Measurements from ENCODE around the gene EIF5AL1. TPM values are rescaled to one million over a fixed set of nuclear protein-coding genes. Genes with fewer than 3 reads are reported as not detected.

Gene EIF5AL1
- total and polyA plus RNA-seq, 2 donors (not counting 1 experiment from before 2014, with no cell fraction given): 0.33 to 2.0 TPM

- Histone ChIP-seq H4K20me1 (ENCODE audit: control insufficient read depth, extremely low read depth, insufficient read depth, low read length) (no peaks in the 10 kb centered on the region), H3K4me1 (ENCODE audit: control insufficient read depth, extremely low read depth, insufficient read depth, low read length) (no peaks in the 10 kb centered on the region), H2AFZ (ENCODE audit: low read length) (no peak overlapping the region), H3K27me3 (ENCODE audit: control insufficient read depth, insufficient read depth, low read length) (no peaks in the 10 kb centered on the region), H3K9ac (ENCODE audit: insufficient read depth, low read length) (no peak overlapping the region), H3K27ac (ENCODE audit: insufficient read depth, low read length) (no peak overlapping the region), H3K36me3 (ENCODE audit: control insufficient read depth, insufficient read depth, low read length) (no peaks in the 10 kb centered on the region), H3K9me3 (ENCODE audit: control insufficient read depth, insufficient read depth, low read depth, low read length) (no peaks in the 10 kb centered on the region), H3K4me3 (replicated peaks in 1 of 4; ENCODE audit: control extremely low read depth in 1 of 4, insufficient read depth in 1 of 4, low read depth in 3 of 4, low read length in 4 of 4) (no peak overlapping the region), H3K79me2 (ENCODE audit: control insufficient read depth, insufficient read depth, low read length) (no peaks in the 10 kb centered on the region), H3K4me2 (ENCODE audit: extremely low read depth, insufficient read depth, low read length) (no peak overlapping the region)
- TF ChIP-seq CTCF (conservative IDR thresholded peaks at IDR 0.05 in 1 of 2, IDR thresholded peaks at IDR 0.05 in 1 of 2; ENCODE audit: low read depth in 1 of 2, low read length in 2 of 2): no peak
- TF ChIP-seq EZH2 (IDR thresholded peaks at IDR 0.05; ENCODE audit: low read length, missing control alignments): no peak
- DNase-seq (ENCODE audit: low read depth in 2 of 2): no peak
Observed at GRCh38 chr10:79476645-79477044, 35.7 kb upstream of the EIF5AL1 start.

- Histone ChIP-seq H3K9me3 (ENCODE audit: control insufficient read depth, insufficient read depth, low read depth, low read length) (no peaks in the 10 kb centered on the region), H3K4me1 (ENCODE audit: control insufficient read depth, extremely low read depth, insufficient read depth, low read length) (no peaks in the 10 kb centered on the region), H3K4me3 (replicated peaks in 1 of 4; ENCODE audit: control extremely low read depth in 1 of 4, insufficient read depth in 1 of 4, low read depth in 3 of 4, low read length in 4 of 4) (no peak overlapping the region), H3K27me3 (ENCODE audit: control insufficient read depth, insufficient read depth, low read length) (no peaks in the 10 kb centered on the region), H3K27ac (ENCODE audit: insufficient read depth, low read length) (no peak overlapping the region), H3K79me2 (ENCODE audit: control insufficient read depth, insufficient read depth, low read length) (no peaks in the 10 kb centered on the region), H4K20me1 (ENCODE audit: control insufficient read depth, extremely low read depth, insufficient read depth, low read length) (no peaks in the 10 kb centered on the region), H3K9ac (ENCODE audit: insufficient read depth, low read length) (no peak overlapping the region), H3K4me2 (ENCODE audit: extremely low read depth, insufficient read depth, low read length) (no peak overlapping the region), H3K36me3 (ENCODE audit: control insufficient read depth, insufficient read depth, low read length) (no peaks in the 10 kb centered on the region), H2AFZ (ENCODE audit: low read length) (no peak overlapping the region)
- TF ChIP-seq EZH2 (IDR thresholded peaks at IDR 0.05; ENCODE audit: low read length, missing control alignments) (no peak), CTCF (conservative IDR thresholded peaks at IDR 0.05 in 1 of 2, IDR thresholded peaks at IDR 0.05 in 1 of 2; ENCODE audit: low read depth in 1 of 2, low read length in 2 of 2) (no peak)
- no peak for DNase-seq (ENCODE audit: low read depth in 2 of 2)
Observed at GRCh38 chr10:79477456-79477855, 34.9 kb upstream of the EIF5AL1 start.

- TF ChIP-seq EZH2 (IDR thresholded peaks at IDR 0.05; ENCODE audit: low read length, missing control alignments): no peak
- TF ChIP-seq CTCF (conservative IDR thresholded peaks at IDR 0.05 in 1 of 2, IDR thresholded peaks at IDR 0.05 in 1 of 2; ENCODE audit: low read depth in 1 of 2, low read length in 2 of 2): no peak
- H3K9ac ChIP-seq (ENCODE audit: insufficient read depth, low read length): no peak overlapping the region
- H3K9me3 ChIP-seq (ENCODE audit: control insufficient read depth, insufficient read depth, low read depth, low read length): no peaks in the 10 kb centered on the region
- no peak overlapping the region for H3K4me3 ChIP-seq (replicated peaks in 1 of 4; ENCODE audit: control extremely low read depth in 1 of 4, insufficient read depth in 1 of 4, low read depth in 3 of 4, low read length in 4 of 4)
- peak in 1 of 2 donors; percentile 36 for DNase-seq (ENCODE audit: low read depth in 2 of 2)
- no peak overlapping the region for H2AFZ ChIP-seq (ENCODE audit: low read length)
- H3K36me3 ChIP-seq (ENCODE audit: control insufficient read depth, insufficient read depth, low read length): no peaks in the 10 kb centered on the region
- no peaks in the 10 kb centered on the region for H4K20me1 ChIP-seq (ENCODE audit: control insufficient read depth, extremely low read depth, insufficient read depth, low read length)
- H3K4me1 ChIP-seq (ENCODE audit: control insufficient read depth, extremely low read depth, insufficient read depth, low read length): peaks cover 9% of the 10 kb centered on the region
- H3K27ac ChIP-seq (ENCODE audit: insufficient read depth, low read length): no peak overlapping the region
- no peaks in the 10 kb centered on the region for H3K79me2 ChIP-seq (ENCODE audit: control insufficient read depth, insufficient read depth, low read length)
- no peaks in the 10 kb centered on the region for H3K27me3 ChIP-seq (ENCODE audit: control insufficient read depth, insufficient read depth, low read length)
- H3K4me2 ChIP-seq (ENCODE audit: extremely low read depth, insufficient read depth, low read length): no peak overlapping the region
Observed at GRCh38 chr10:79479283-79479909, 32.9 kb upstream of the EIF5AL1 start.
